GM21360 (cell line): Measurements from ENCODE around the gene TIPARP.

Experiments
- ATAC-seq: cut with Tn5 transposase; IDR thresholded peaks from one replicate; pipeline ENCODE4 v1.9.1; 2021; ENCODE audit warnings: mild to moderate bottlenecking, moderate library complexity; ENCODE audit not compliant: unreplicated experiment

The TIPARP gene

GRCh38 chr3:156674046-156674910, at the start of gene TIPARP:
Gene TIPARP, plus strand, starts transcription at chr3:156674590. Its CDS starts 3,108 bp downstream, at chr3:156677698.
- peak; percentile 77 for ATAC-seq

GRCh38 chr3:156626104-156626503, 48.3 kb upstream of the TIPARP start:
- no peak for ATAC-seq

- ATAC-seq: no peak
Observed at GRCh38 chr3:156627946-156628569, 46.3 kb upstream of the TIPARP start.

- no peak for ATAC-seq
Observed at GRCh38 chr3:156628836-156629618, 45.4 kb upstream of the TIPARP start.

GRCh38 chr3:156630081-156630772, 44.2 kb upstream of the TIPARP start:
- ATAC-seq: no peak

GRCh38 chr3:156630773-156631093, 43.7 kb upstream of the TIPARP start:
- ATAC-seq: no peak

GRCh38 chr3:156631323-156631722, 43.1 kb upstream of the TIPARP start:
- no peak for ATAC-seq

GRCh38 chr3:156632601-156633000, 41.8 kb upstream of the TIPARP start:
- ATAC-seq: no peak

- ATAC-seq: no peak
Observed at GRCh38 chr3:156633335-156633734, 41.1 kb upstream of the TIPARP start.

- ATAC-seq: no peak
Observed at GRCh38 chr3:156635034-156635433, 39.4 kb upstream of the TIPARP start.

- ATAC-seq: no peak
Observed at GRCh38 chr3:156635973-156636372, 38.4 kb upstream of the TIPARP start.

GRCh38 chr3:156637480-156638022, 36.8 kb upstream of the TIPARP start:
- no peak for ATAC-seq

GRCh38 chr3:156638271-156638670, 36.1 kb upstream of the TIPARP start:
- no peak for ATAC-seq

- ATAC-seq: no peak
Observed at GRCh38 chr3:156639414-156640023, 34.9 kb upstream of the TIPARP start.

- no peak for ATAC-seq
Observed at GRCh38 chr3:156641618-156641975, 32.8 kb upstream of the TIPARP start.

- ATAC-seq: no peak
Observed at GRCh38 chr3:156642750-156643728, 31.4 kb upstream of the TIPARP start.

- ATAC-seq: peak; percentile 82
Observed at GRCh38 chr3:156643729-156644389, 30.5 kb upstream of the TIPARP start.

- ATAC-seq: no peak
Observed at GRCh38 chr3:156644958-156645357, 29.4 kb upstream of the TIPARP start.

- ATAC-seq: no peak
Observed at GRCh38 chr3:156646958-156647357, 27.4 kb upstream of the TIPARP start.
